ENCODE data around the gene L1TD1. TPM values are rescaled to one million over a fixed set of nuclear protein-coding genes. Genes with fewer than 3 reads are reported as not detected.
"Not testable (repeated sequence)": the region's sequence is repeated elsewhere in the genome, so short reads cannot be mapped to it uniquely, and the experiment has no call there.

Gene L1TD1
- 1 to 10 TPM in 6 of 7 donors, under 1 TPM in 1; 0.72 to 3.5 (median 1.6) TPM for total RNA-seq
- polyA plus RNA-seq, result 1 to 10 TPM in 1 of 3 donors, under 1 TPM in 2; 0.93 to 1.1 (median 0.98) TPM
- long read RNA-seq, donor 1, partial matches to known transcripts, result 0 of 2 reads
- long read RNA-seq, donor 1, other reads (novel, unspliced or antisense), result 0 of 2 reads
- long read RNA-seq, donor 2, partial matches to known transcripts, result 0 of 1 reads
- long read RNA-seq, donor 2, other reads (novel, unspliced or antisense), result 0 of 1 reads

GRCh38 chr1:62194651-62195544 is at the start of gene L1TD1:
Gene L1TD1, plus strand, starts transcription at chr1:62194849. Its CDS starts 11,780 bp downstream, at chr1:62206629.
- Histone ChIP-seq H3K36me3 (no peaks in the 10 kb centered on the region), H3K27ac (peak within 1 kb of the TSS in 4 of 8 donors; percentile 33 to 51 (median 44)), H3K27me3 (replicated peaks in 1 of 7) (peaks cover 0 to 51% (median 12%) of the 10 kb centered on the region in 7 donors), H3K9me3 (no peaks in the 10 kb centered on the region), H3K4me1 (peaks cover 0 to 14% (median 0%) of the 10 kb centered on the region in 6 donors), H3K4me3 (peak within 1 kb of the TSS in 7 of 8 donors; percentile 26 to 62 (median 28))
- no peak for DNase-seq
- 13 to 30% (median 16%) methylated on average over 40 to 55 of the region's 55 CpGs for WGBS, 5 donors
- intact Hi-C loops (cut with DNase I; ENCODE audit: low total_unique reads), result no loop called here
- TF ChIP-seq POLR2AphosphoS5 (IDR thresholded peaks at IDR 0.05) (no peak), CTCF (IDR thresholded peaks at IDR 0.05 in 8 of 11, conservative IDR thresholded peaks at IDR 0.05 in 3 of 11) (no peak), POLR2A (IDR thresholded peaks at IDR 0.05) (no peak)

DNA sequence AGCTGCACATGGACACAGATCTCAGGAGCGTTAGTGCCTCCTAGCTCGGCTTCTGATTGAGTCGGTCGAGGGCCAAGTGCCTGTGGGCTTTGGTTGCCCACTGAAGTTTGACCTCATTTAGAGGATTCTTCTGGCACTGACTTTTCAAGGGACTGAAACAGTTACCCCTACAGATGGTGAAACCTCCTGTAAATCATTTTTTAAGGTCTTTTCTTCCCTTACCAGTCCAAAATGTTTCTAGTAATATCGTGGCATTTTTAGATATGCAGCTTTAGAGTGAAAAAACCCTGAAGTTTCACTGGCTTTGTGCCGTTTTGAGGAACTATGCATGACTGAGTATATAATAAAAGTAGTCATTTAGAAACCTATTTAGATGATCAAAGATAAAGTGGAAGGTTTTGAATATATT is 34.7 kb upstream of the L1TD1 start:
- intact Hi-C loops (cut with DNase I; ENCODE audit: low total_unique reads), result no loop called here
- Histone ChIP-seq H3K4me1 (no peaks in the 10 kb centered on the region), H3K27ac (no peak overlapping the region), H3K9me3 (no peaks in the 10 kb centered on the region), H3K36me3 (peaks cover 0 to 6% (median 0%) of the 10 kb centered on the region in 6 donors), H3K4me3 (no peak overlapping the region), H3K27me3 (replicated peaks in 1 of 7) (no peaks in the 10 kb centered on the region)
- DNase-seq, result no peak
- TF ChIP-seq POLR2AphosphoS5 (IDR thresholded peaks at IDR 0.05), result no peak
- no peak for TF ChIP-seq POLR2A (IDR thresholded peaks at IDR 0.05)
- TF ChIP-seq CTCF (IDR thresholded peaks at IDR 0.05 in 8 of 11, conservative IDR thresholded peaks at IDR 0.05 in 3 of 11), result no peak
- 65 to 77% (median 73%) methylated on average over 6 of the region's 6 CpGs for WGBS, 5 donors

DNA sequence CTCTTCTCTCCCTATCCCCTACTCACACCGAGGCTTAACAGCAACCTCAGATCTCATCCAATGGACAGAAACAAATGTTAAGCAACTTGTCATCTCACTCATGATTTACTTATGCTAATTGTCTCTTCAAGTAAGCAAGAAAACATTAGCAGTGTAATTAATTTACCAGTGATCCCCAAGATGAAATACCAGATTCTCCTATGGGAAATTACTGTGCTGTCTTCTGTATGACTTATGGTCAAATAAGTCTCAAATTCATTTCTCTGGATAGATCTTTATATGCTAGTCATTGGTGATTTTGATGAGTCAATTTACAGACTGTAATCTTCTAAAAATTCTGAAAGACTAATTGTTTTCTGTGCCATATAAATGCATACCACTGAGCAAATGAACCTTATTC is 32.9 kb upstream of the L1TD1 start:
- Histone ChIP-seq H3K36me3 (peaks cover 0 to 6% (median 0%) of the 10 kb centered on the region in 6 donors), H3K27me3 (replicated peaks in 1 of 7) (no peaks in the 10 kb centered on the region), H3K27ac (no peak overlapping the region), H3K4me1 (no peaks in the 10 kb centered on the region), H3K4me3 (no peak overlapping the region), H3K9me3 (no peaks in the 10 kb centered on the region)
- intact Hi-C loops (cut with DNase I; ENCODE audit: low total_unique reads), result no loop called here
- DNase-seq, result no peak
- WGBS, 5 donors, result 87 to 100% (median 92%) methylated on average over 1 of the region's 1 CpG
- TF ChIP-seq POLR2A (IDR thresholded peaks at IDR 0.05), result no peak
- no peak for TF ChIP-seq POLR2AphosphoS5 (IDR thresholded peaks at IDR 0.05)
- no peak for TF ChIP-seq CTCF (IDR thresholded peaks at IDR 0.05 in 8 of 11, conservative IDR thresholded peaks at IDR 0.05 in 3 of 11)

DNA sequence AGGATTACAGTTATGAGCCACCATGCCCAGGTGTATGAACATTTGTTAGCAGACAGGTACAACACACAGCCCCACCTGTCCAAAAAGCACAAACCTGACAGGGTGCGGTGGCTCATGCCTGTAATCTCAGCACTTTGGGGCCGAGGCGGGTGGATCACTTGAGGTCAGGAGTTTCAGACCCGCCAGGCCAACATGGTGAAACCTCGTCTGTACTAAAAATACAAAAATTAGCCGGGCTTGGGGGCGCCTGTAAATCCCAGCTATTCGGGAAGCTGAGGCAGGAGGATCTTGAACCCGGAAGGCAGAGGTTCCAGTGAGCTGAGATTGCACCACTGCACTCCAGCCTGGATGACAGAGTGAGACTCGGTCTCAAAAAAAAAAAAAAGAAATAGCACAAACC is 24.3 kb upstream of the L1TD1 start:
- H3K9me3 ChIP-seq; H3K4me3 ChIP-seq; H3K4me1 ChIP-seq; H3K27ac ChIP-seq; intact Hi-C loops (cut with DNase I; ENCODE audit: low total_unique reads); H3K36me3 ChIP-seq: not testable (repeated sequence)
- peaks cover 0 to 23% (median 0%) of the 10 kb centered on the region in 7 donors for H3K27me3 ChIP-seq (replicated peaks in 1 of 7)
- DNase-seq, result peak; percentile 42
- 70 to 96% (median 87%) methylated on average over 9 to 10 of the region's 10 CpGs for WGBS, 5 donors

All from spleen (tissue), 13 donors.